Femur (tissue), 1 donor: Measurements from ENCODE around the gene DAGLA.
"Not testable (repeated sequence)": the region's sequence is repeated elsewhere in the genome, so short reads cannot be mapped to it uniquely, and the experiment has no call there.

Experiments
- DNase-seq: peaks from one replicate; pipeline ENCODE4 v3.0.0-alpha.2; 2017

DAGLA gene

DNA sequence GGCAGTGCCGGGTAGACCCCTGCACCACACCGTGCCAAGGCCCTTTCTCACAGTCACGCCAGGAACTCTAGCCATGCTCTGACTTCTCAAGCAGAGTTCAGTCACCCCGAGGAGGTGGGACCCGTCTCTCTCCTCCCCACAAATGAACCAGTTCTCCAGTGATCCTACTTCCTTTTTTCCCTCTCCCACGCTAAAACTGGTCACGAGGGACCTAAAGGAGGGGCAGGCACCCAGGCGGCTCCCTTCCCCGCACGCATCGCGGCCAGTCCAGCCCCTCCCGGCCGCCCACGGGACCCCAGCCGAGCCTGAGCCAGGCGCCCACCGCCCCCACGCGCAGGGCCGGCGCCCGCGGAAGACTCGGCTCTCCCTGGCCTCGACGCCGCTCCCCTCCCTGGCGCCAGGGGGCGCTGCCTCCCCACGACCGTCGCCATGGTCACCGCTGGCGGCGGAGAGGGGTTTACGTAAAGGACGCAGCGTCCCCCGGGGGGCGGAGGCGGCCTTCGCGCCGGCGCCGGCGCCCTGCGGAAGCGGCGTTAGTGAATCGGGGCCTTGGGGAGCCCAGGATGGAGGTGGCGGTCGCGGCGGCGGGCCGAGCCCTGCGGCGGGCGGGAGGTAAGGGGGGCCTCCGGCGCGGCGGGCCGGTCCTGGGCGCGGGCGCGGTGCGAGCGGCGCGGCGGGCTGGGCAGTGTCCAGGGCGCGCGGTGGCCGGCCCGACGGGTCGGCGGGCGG is at the start of gene DAGLA:
TSS of gene DAGLA (plus strand) at position 499 of the 729 bp plus-strand sequence. CDS start 39,765 bp downstream, outside the sequence.
- peak; percentile 85 for DNase-seq

DNA sequence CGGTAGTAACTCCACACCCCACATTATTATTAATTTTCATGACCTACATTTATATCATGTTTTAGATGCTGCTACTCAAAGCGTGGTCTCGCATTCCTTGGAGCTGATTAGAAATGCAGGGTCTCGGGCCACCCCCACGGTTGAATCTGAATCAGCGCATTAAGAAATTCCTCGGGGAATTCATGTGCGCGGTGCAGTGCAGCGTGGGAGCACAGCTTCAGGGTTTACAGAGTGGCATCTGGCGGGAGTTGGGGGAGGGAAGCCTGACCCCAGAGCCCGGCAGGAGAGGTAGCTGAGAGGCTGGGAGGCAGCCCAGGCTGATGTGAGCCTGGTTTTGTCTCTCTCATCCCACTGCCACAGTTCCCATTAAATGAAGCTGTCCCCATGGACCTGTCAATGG is 48.1 kb upstream of the DAGLA start:
- DNase-seq, result no peak

DNA sequence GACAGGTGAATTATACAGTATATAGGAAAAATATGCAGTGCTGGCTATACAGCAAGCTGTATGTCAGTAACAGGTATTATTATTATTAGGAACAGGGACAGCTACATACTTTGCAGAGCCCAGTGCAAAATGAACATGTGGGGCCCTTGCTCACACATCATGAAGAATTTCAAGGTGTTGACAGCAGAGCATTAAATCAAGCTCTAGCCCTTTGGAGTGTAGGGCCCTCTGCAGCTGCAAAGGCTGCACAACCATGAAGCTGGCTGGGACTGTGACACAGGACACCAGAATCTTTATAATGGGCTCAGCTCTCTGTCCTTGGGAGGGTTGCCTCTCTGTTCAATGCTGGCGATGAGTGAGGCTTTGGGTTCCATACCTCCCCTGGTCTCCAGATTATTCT is 44.9 kb upstream of the DAGLA start:
- no peak for DNase-seq

DNA sequence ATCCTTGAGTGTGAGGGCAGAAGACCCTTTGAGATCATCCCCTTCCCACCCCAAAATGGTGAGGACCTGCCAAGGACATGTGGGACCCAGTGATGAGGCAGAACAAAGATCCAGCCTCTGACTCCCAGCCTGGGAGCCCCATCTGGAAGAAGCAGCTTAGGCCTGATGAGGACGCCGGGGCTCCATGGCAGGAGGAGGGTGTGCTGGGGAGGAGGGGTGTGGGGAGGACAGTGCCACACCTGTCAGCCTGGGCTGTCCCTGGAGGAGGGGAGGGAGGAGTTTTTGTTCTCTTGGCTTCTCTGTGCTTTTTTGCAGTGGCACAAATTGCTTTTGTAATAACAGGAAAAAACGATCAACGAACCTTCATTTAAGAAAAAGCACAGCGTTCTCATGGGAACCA is 44.4 kb upstream of the DAGLA start:
- DNase-seq, result no peak

GRCh38 chr11:61636676-61637075 is 43.5 kb upstream of the DAGLA start:
- no peak for DNase-seq

DNA sequence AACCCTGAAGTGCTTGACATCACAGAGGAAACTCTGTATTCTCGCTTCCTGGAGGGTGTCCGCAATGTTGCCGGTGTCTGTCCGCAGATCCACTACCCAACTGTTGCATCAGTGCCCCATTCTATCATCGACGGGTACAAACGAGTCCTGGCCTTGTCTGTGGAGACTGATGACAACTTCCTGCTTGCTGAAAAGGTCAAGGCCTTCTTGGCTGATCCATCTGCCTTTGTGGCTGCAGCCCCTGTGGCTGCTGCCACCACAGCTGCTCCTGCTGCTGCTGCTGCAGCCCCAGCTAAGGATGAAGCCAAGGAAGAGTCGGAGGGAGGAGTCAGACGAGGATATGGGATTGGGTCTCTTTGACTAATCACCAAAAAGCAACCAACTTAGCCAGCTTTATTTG is 42.9 kb upstream of the DAGLA start:
- no peak for DNase-seq

DNA sequence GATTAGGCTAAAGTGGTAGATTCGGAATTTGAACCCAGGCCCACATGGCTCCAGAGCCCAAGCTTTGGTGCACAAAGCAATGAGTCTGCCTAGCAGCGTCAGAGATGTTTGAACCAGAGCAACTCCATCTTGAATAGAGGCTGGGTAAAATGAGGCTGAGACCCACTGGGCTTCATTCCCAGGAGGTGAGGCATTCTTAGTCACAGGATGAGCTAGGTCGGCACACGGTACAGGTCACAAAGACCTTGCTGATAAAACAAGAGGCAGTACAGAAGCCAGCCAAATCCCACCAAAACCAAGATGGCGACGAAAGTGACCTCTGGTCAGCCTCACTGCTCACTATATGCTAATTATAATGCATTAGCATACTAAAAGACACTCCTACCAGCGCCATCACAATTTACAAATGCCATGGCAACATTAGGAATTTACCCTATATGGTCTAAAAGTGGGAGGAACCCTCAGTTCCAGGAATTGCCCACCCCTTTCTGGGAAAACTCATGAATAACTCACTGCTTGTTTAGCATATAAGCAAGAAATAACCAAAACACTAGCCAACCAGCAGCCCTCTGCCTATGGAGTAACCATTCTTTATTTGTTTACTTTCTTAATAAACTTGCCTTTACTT is 40.3 kb upstream of the DAGLA start:
- DNase-seq, result no peak

DNA sequence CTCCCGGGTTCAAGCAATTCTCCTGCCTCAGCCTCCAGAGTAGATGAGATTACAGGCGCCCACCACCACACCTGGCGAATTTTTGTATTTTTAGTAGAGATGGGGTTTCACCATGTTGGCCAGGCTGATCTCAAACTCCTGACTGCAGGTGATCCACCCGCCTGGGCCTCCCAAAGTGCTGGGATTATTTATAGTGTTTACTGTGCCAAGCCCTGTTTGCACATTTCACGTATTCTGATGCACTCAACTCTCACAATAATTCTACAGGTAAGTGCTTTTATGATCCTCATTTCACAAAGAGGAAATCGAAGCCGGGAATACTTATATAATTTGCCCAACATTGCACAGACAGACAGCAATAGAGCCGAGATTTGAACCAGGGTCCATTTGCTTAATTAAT is 38.0 kb upstream of the DAGLA start:
- DNase-seq, result no peak

GRCh38 chr11:61645179-61645868 is 34.9 kb upstream of the DAGLA start:
- DNase-seq, result no peak

DNA sequence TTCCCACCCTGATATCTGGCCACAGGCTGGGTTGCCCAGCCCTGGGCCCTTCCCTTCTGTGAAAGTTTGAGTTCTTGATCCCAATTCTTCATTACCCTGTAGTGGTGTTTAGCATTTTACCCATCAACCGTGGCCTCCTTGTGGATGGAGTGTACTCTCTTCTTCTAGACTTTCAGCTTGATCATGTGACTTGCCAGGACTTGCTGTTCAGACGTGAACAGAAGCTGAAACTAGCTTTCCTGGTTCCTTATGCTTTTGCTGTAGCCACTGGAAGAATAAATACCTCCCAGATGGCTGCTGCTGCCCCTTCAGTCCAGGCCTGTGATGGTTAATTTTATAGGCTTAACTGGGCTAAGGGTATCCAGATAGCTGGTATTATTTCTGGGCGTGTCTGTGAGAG is 32.7 kb upstream of the DAGLA start:
- no peak for DNase-seq

DNA sequence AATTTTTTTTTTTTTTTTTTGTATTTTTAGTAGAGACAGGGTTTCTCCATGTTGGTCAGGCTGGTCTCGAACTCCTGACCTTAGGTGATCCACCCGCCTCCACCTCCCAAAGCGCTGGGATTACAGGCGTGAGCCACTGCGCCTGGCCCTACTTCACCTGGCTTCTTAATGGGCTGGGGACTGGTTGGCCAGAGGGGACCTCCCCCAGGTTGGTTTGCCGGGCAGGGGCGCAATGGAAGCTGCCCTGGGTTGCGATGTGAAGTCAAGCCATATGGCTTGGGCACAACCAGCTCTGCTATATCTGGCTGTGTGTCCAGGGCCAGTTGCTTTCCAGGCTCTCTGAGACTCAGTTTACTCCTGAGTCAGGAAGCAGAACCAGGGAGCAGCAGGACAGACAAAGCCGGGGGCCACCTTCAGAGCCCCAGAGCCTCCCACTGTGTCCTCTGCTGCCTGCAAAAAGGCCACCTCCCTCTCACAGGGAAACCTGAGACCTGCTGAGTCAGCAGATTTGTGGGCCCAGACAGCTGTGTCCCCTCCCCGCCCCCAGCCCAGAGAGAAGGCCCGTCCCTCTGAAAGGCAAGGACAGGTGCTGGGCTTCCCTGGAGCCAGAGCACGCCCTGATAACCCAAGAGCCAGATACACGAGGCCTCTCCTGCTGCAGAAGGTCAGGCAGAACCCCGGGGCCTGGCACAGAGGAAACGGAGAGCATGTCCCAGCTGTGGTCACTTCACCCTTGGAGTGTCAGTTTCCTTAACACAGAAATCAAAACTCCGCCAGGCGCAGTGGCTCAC is 29.2 kb upstream of the DAGLA start:
- peak; percentile 81 for DNase-seq

DNA sequence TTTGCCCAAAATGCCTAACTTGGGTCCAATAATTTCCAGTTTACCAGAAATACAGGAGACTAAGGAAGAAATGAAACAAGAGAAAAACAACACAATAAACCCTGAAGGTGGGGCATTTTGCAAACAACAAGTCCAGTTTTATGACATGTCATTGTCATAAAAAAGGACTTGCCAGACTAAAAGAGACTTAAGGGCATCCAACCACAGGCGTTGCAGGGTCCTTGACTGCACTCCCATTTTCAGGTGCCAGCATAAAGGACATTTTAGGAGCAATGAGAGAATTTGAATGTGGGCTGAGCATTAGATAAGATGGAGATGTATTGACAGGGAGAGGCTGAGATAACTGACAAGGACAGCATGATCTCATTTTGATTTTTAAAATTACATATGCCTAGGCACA is 28.1 kb upstream of the DAGLA start:
- DNase-seq, result no peak

DNA sequence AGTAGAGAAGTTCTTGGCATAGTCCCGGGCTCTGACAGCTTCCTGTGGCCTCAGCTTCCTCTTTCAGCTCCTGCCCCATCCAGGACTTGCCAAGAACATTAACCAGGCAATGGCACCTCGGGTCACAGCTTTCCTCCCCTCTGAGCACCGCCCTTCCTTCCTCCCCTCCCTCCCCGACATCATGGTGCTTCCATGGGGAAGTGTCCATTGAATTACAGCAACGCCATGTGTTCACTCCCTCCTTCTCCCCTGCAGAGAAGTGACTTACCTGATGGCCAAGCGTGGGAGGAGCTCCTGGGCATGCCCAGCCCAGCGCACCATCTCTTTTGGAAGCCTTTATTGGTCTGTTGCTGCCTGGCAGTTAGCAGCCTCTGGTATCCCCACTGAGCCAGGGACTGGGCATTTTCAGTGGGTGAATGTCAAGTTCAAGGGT is 25.8 kb upstream of the DAGLA start:
- DNase-seq, result peak; percentile 39

DNA sequence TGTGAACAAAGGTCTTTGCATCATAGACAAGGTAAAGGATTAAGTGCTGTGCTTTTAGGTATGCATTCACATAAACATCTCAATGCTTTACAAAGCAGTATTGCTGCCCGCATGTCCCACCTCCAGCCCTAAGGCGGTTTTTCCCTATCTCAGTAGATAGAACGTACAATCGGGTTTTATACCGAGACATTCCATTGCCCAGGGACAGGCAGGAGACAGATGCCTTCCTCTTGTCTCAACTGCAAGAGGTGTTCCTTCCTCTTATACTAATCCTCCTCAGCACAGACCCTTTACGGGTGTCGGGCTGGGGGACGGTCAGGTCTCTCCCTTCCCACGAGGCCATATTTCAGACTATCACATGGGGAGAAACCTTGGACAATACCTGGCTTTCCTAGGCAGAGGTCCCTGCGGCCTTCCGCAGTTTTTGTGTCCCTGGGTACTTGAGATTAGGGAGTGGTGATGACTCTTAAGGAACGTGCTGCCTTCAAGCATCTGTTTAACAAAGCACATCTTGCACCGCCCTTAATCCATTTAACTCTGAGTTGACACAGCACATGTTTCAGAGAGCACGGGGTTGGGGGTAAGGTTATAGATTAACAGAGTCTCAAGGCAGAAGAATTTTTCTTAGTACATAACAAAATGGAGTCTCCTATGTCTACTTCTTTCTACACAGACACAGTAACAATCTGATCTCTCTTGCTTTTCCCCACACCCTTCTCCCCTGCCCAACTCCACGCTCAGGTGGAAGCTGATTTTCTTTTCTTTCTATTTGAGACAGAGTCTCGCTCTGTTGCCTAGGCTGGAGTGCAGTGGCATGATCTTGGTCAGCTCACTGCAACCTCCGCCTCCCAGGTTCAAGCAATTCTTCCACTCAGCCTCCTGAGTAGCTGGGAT is 24.7 kb upstream of the DAGLA start:
- not testable (repeated sequence) for DNase-seq

- no peak for DNase-seq
These were observed 23.7 kb upstream of the DAGLA start for GRCh38 chr11:61656347-61657077.

GRCh38 chr11:61657566-61658290 is 22.5 kb upstream of the DAGLA start:
- no peak for DNase-seq

DNA sequence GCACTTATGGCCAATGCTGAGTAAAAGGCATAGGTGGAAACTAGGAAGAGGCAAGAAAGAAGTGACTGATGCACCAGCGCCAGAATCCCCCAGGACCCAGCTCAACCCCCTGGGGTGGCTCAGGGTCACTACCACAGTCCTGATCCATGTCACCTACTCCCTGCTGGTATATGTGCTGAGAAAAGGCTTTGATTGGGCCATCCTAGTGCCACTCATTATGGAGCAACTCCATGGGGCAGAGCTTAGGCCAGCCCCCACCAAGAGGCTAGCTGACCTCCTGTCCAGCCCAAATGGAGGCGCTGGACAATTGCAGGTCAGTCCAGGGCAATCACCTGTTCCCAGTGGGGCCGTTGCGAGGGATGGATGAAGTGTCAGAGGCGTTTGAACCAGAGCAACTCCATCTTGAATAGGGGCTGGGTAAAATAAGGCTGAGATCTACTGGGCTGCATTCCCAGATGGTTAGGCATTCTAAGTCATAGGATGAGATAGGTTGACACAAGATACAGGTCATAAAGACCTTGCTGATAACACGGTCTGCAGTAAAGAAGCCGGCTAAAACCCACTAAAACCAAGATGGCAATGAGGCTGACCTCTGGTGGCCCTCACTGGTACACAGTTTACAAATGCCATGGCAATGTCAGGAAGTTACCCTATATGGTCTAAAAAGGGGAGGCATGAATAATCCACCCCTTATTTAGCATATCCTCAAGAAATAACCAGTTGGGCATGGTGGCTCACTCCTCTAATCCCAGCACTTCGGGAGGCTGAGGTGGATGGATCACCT is 20.6 kb upstream of the DAGLA start:
- no peak for DNase-seq

- DNase-seq, result not testable (repeated sequence)
These were observed 19.2 kb upstream of the DAGLA start for GRCh38 chr11:61660997-61661396.

DNA sequence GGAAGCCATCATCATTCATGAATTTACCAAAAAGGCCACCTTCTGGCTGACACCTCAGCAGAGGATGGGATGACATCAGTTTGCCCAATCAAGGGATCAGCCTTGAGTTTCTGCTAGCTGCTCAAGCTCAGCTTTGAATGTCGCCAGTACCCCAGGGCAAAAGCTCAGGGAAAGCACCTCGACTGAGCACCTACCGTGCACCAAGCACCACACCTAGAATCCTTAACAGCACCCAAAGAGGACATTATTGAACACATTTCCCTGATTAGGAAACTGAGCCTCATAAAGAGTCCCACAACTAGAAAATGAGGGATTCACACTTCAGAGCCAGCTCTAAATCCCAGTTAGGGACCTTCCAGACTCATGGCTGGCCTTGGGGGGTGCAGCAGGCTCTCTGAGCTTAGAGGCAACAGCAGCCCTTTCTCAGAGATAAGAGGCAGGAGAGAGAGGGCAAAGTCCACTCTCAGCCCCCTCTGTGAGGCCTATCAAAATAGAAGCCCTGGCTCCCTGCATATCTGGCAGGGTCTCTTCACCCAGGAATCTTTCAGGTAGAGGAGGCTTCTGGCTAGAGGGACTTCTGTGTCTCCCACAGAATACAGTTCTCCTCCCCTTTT is 13.4 kb upstream of the DAGLA start:
- no peak for DNase-seq
